Muscle of back (tissue), 11 donors: ENCODE results near the gene PXMP4. TPM values are rescaled to one million over a fixed set of nuclear protein-coding genes. Genes with fewer than 3 reads are reported as not detected.
A peak's percentile ranks its signal among the peaks of the same experiment; 100 is the strongest.

Experiments
- DNase-seq, 3 donors: peaks; one replicate each; pipeline versions ENCODE4 v3.0.0 to v3.0.0-alpha.2; 2013
- polyA plus RNA-seq, 10 donors: library from polyadenylated mRNA; unstranded; fragments of 120-200 nt; gene quantifications; one replicate each; pipeline ENCODE4 v1.2.1, GENCODE V29; 2013; ENCODE audit not compliant: insufficient read length in 10 of 10

Gene PXMP4
- polyA plus RNA-seq, 10 donors, result 8.5 to 10.9 (median 9.7) TPM

- peak; percentile 95 to 98 (median 95) for DNase-seq
Measured at GRCh38 chr20:33686100-33686983, 33.8 kb downstream of the PXMP4 start, which contains the start of gene E2F1. E2F1 (minus strand) TSS chr20:33686385; CDS start chr20:33686264, 121 bp downstream.

DNA sequence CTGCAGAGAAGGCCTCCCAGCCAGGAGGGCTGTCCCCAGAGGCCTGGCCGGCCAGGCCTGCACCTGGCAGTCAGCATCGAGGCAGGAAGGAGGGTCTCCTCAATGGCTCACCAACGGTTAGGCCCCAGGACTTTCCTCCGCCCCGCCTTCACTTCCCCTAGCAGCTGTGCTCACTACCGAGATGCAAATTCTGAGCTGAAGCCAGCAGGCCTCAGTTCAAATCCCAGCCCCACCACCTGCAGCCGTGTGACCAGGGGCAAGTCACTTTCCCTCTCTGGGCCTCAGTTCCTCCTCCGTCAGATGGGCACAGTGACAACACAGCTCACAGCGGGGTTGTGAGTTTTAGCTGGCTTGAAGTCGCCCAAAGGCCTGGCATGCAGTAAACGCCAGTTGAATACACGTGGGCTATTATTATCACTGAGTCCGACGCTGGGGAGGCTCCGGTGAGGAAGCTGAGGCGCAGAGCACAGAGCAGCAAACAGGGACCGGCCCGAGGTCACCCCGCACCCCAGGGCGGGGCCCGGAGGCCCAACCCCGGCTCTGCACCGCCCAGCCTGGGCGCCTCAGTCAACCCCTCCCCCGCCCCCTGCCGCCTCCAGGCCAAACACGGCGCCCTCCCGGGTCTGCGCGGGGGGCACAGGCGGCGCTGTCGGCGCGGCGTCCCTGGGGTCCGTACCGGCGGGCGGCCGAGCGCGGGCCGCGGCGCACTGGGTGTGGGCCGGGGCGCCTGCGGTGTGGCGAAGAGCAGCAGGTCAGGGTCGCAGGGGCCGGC, 34.6 kb downstream of the PXMP4 start:
- peak in 1 of 3 donors; percentile 83 for DNase-seq

- DNase-seq, result no peak
Measured at GRCh38 chr20:33684533-33685327, 35.4 kb downstream of the PXMP4 start.

- no peak for DNase-seq
Measured at GRCh38 chr20:33681728-33682353, 38.3 kb downstream of the PXMP4 start.

DNA sequence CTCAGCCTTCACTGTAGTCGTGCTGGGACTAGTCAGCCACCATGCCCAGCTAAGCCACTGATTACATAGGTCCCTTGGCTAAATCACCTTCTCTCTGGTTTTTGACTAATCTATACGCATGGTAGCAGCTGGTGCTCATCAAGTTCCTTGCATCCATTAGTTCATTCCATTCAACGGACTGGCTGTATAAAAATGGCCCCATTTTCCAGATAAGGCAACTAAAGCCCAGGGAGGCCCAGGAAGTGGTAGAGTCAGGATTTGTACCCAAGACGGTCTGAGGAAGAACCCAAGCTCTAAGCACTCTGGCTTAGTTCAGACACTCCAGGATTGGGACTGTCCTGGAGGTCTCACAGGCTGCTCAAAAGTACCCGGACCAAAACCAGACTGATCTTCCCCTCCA, 38.8 kb downstream of the PXMP4 start:
- DNase-seq, result no peak

DNA sequence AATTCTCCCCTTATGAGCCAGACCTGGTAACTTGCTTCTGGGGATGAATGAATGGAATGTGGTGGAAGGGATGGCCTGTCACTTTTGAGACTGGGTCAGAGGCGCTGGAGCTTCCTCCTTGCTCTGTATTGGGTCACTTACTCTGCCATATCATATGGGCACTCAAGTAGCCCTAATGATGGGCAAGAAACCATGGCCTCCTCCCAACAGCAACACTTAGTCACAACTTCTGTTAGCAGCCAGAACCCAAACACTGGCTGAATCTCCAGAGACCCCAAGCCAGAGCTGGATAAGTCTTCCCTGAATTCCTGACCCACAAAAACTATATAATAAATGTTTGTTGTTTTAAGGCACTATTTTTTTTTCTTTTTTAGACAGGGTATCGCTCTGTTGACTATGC, 39.4 kb downstream of the PXMP4 start:
- DNase-seq, result no peak

GRCh38 chr20:33679758-33680485, 40.2 kb downstream of the PXMP4 start:
- no peak for DNase-seq

DNA sequence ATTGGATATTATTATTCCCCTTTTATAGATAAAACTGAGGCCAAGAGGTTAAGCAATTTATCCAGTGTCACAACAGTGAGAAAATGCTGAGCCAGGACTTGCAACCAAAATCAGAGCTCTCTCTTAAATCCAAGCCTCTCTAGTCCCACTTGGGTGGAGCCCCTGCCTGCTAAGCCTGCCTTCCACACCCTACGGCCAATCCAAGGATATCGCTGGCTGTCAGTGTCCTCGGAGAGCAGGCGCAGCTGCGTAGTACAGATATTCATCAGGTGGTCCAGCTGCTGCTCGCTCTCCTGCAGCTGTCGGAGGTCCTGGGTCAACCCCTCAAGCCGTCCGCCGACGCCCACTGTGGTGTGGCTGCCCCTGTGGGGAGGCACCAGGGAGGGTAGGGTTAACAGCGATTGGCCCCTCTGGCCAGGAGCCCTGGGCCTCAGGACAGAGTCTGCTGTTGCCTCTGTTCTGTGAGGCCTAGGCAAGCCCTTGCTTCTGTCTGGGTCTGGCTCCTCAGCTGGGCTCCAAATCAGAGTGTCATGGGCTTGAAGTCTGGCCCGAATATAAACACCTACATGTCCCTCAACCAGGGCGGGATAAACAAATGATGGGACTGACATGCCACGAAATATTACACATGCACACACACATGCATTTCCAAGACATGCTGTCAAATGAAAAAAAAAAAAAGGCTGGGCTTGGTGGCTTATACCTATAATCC, 42.0 kb downstream of the PXMP4 start:
- peak; percentile 59 to 92 (median 69) for DNase-seq

GRCh38 chr20:33676652-33677645, 43.2 kb downstream of the PXMP4 start:
- no peak for DNase-seq

DNA sequence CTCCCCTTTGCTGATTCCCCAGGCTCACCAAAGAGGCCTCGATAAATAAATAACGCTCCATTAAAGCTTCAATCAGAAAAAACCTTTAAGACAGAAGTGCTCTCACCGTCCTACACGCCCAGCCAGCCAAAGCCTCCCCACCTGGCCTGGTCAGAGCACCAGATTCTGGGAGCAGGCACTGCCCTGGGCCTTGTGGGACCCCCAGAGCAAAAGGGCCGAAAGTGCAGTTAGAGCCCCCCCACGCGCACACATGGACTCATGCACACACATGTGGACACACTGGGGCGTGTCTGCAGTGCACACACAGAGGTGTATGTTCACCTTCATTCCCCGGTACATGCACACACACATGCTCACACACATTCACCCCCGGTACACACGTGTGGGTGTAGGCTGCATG, 44.0 kb downstream of the PXMP4 start:
- no peak for DNase-seq

DNA sequence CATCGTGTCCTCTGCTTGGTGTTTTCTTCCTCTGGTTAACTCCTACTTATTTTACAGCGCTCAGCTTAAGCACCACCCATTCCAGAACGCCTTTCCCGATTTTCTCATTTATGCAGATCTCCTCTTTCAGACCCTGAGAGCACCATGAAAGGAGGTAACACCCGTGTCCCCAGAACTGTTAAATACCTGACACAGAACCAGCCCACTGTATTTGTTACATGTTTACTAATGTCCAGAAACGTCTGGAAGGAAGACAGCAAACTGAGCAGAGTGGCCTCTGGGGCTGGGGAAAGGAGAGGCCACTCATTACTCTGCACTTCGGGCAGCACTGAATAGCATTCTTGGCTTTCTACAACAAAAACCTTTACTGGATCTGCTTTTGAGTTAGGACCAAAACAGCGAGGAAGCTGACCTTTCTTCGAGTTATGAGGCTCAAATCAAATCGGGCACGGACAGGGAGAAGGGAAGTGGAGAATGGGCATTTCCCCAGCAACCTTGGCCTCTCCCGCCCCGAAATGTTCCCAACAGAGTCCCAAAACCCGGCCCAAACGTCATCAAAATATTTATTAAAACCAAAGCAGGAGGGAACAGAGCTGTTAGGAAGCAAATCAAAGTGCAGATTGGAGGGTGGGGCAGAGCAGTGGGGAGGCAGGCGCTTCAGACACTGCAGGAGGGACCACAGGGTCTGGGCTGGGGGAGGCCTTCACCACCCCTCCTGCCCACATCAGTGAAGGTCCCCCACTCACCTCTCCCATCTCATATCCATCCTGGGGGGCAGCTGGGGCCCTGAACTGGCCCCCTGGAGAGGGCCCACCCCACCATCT, 44.8 kb downstream of the PXMP4 start:
- DNase-seq, result no peak

- DNase-seq, result peak; percentile 78 to 92 (median 85)
Measured at GRCh38 chr20:33674294-33675135, 45.6 kb downstream of the PXMP4 start, which contains the start of gene NECAB3. NECAB3 (minus strand) TSS chr20:33674428; CDS start chr20:33674352, 76 bp downstream.

DNA sequence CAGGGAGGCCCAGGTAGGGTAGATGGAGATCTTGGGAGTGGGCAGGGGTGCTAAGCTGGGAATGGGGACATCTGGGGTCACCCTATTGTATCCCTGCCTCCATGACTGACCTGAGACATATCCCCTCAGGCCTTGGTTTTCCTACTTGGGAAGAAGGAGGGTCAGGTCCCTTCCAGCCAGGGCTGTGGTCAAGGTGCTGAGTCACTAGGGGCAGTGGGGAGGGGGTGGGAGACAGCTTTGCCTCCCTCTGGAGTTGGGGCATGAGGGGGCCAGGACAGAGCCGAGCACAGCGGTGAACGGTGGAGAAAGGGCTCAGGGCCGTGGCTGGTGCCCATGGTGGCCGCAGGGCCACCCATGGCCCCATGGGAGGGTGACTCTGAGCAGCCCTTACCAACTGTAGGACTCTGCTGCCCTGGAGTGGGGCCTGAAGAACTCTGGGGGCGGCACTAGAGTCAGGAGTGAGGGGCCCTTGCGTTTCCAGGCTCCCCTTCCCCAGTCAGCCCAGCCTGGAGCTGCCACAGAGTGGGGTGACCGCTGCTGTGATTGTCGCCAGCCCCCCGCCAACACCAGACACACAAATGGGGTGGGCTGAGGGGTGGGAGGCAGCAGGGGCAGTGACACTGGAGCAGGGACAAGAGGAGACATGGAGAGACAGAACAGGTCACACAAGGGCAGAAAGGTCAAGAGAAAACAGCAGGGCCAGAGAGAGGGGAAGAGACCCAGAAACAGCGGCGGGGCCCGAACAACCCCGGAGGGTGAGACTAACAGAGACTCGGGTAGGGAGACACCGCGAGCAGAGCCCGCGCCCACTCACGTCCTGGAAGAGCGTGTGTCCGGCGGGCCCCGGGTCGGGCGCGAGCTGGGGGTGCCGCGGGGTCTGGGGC, 46.5 kb downstream of the PXMP4 start:
- DNase-seq, result no peak

- DNase-seq, result no peak
Measured at GRCh38 chr20:33673114-33673409, 47.0 kb downstream of the PXMP4 start.

- no peak for DNase-seq
Measured at GRCh38 chr20:33672426-33673113, 47.5 kb downstream of the PXMP4 start.
